Measurements from ENCODE around the gene OR10AD1.
A peak's percentile ranks its signal among the peaks of the same experiment; 100 is the strongest.
"Not testable (repeated sequence)": the region's sequence is repeated elsewhere in the genome, so short reads cannot be mapped to it uniquely, and the experiment has no call there.

OR10AD1 gene

DNA sequence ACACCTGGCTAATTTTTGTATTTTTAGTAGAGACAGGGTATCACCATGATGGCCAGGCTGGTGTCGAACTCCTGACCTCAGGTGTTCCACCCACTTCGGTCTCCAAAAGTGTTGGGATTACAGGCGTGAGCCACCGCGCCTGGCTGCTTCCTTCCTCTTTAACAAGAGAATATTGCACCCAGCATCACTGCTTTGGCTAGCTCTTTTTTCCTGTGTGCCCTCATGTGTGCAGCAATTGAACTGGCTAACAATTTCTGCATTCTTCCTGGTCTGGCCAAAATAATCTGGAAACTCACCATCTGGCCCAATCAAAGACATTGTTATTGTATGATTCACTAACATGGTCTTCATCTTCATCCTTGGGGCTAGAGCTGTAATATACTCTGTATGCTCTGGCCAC is 43.0 kb downstream of the OR10AD1 start:
- no peak for DNase-seq (ENCODE audit: low spot score)

DNA sequence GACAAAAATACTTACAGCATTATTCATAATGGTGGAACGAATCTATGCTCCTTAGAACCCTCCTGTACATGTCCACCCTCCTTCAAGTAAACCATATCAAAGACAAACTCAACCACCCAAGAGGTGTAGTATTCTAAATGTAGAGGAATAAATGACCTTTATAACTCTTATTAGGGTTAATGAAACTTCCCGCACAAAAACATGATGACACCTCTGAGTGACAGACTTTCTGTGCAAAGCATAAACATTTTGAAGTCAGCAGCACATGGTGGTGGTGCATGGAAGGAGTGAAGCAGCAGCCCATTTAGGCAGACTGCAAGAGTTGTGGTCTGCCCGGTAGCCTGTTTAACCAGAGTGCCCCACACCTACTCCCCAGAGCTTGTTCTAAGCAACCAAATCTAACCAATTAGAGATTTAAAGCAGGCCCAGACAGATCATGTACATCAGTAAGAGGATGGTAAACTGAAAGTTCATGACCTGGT is 45.2 kb downstream of the OR10AD1 start:
- DNase-seq (ENCODE audit: low spot score): no peak

DNA sequence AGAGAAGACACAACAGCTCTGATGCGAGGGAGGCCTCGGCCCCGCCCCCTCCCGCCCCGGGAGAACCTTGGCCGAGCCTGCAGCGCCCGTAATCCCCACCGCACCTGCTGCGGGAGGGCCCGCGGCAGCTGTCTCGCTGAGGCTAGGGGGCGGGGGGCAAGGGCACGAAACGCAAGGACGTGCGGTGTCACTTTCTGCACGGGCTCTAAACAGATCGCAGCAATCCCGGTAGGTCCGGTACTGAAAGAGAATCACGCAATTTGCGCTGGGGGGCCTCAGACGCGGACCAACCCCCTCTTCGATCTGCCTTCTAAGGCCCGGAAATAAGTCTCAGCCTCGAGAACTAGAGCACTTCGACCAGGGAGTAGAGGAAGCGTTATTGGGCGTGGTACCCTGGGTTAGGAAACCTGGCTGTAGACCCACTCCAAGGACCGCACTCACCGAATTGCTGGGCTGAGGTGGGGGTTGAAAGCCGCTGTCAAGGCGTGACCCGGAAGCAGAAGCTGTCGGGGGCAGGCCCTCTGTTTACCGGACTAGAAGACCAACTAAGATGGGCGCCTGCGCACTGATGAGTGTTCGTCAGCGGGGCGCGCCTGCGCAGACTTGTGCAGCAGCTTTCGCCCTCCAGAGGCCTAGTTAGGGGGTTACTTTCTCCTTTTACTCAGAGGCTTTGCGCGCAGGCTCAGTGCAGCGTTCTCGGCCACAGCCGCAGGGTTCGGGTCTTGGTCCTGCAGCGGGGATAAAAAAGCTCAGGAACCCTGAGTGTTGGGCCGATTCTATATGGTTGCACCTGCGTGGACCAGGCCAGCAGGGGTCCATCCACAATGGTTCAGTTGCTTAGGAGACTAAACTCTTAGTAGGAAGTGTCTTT is 45.8 kb downstream of the OR10AD1 start, which contains the start of gene ASB8:
TSS of gene ASB8 (minus strand) at position 498 of the 871 bp plus-strand sequence. CDS start 4,019 bp downstream, outside the sequence.
- peak; percentile 93 for DNase-seq (ENCODE audit: low spot score)

- no peak for DNase-seq (ENCODE audit: low spot score)
Measured at GRCh38 chr12:48156652-48157017, 46.5 kb downstream of the OR10AD1 start.

DNA sequence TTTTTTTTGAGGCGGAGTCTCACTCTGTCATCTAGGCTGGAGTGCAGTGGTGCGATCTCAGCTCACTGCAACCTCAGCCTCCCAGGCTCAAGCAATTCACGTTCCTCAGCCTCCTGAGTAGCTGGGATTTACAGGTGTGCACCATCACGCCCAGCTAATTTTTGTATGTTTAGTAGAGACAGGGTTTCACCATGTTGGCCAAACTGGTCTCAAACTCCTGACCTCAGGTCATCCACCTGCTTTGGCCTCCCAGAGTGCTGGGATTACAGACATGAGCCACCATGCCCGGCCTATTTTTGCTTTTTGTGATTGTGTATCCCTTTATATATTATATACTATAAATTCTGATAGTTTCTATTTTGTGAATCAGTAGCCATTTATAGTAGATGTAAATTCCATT is 47.3 kb downstream of the OR10AD1 start:
- DNase-seq (ENCODE audit: low spot score): not testable (repeated sequence)

All from HuH-7 (cell line).